PC-3 (cell line): ENCODE results near the gene SPTLC3. TPM values are rescaled to one million over a fixed set of nuclear protein-coding genes. Genes with fewer than 3 reads are reported as not detected.

Experiments used
- ATAC-seq: fragments of 200-7000 bp; cut with Tn5 transposase; 2 replicates; pipeline ENCODE4 v1.9.1; 2020; ENCODE audit warnings: mild to moderate bottlenecking, moderate library complexity
- BruUV-seq: library from RNA; stranded (reverse); fragments of 400-500 nt; replicated peaks from 2 replicates; lab custom pipeline; 2021; lab: Mats Ljungman, UMichigan
- CTCF ChIA-PET: fragments of 300-600 bp; sonication (Branson Sonifier 250); formaldehyde crosslinking; loops from one replicate; lab custom pipeline; 2022; ENCODE audit warnings: antibody characterized with exemption; lab: Charles Lee
- POLR2A ChIA-PET: fragments of 300-600 bp; sonication (Branson Sonifier 250); formaldehyde crosslinking; loops from one replicate; lab custom pipeline; 2022; ENCODE audit warnings: antibody characterized with exemption; ENCODE audit not compliant: unreplicated experiment; lab: Charles Lee
- DNase-seq: peaks from one replicate; pipeline ENCODE4 v3.0.0-alpha.2; 2015
- H2AFZ ChIP-seq: fragments of 300-600 bp; sonication (generic); 2 replicates; pipeline ENCODE4 v1.6.0; 2016; ENCODE audit warnings: antibody characterized with exemption, low read length
- H3F3A ChIP-seq: fragments of 300-600 bp; sonication (generic); one replicate; pipeline ENCODE4 v1.6.0; 2017; ENCODE audit warnings: antibody characterized with exemption, low read length, control low read depth, mild to moderate bottlenecking; ENCODE audit not compliant: unreplicated experiment
- H3K27ac ChIP-seq: fragments of 300-600 bp; sonication (generic); 2 replicates; pipeline ENCODE4 v1.5.1; 2016; ENCODE audit warnings: mild to moderate bottlenecking, low read length
- H3K27me3 ChIP-seq: fragments of 300-600 bp; sonication (generic); 2 replicates; pipeline ENCODE4 v1.6.1; 2016; ENCODE audit warnings: low read length, mixed read lengths
- H3K36me3 ChIP-seq: fragments of 300-600 bp; sonication (generic); 2 replicates; pipeline ENCODE4 v1.6.1; 2016; ENCODE audit warnings: low read depth, mixed run types, low read length, mixed read lengths
- H3K4me1 ChIP-seq: fragments of 300-600 bp; sonication (generic); 2 replicates; pipeline ENCODE4 v1.5.1; 2016; ENCODE audit warnings: low read length; ENCODE audit not compliant: insufficient read depth
- H3K4me2 ChIP-seq: fragments of 300-600 bp; sonication (generic); 2 replicates; pipeline ENCODE4 v1.6.0; 2016; ENCODE audit warnings: low read length
- H3K4me3 ChIP-seq: fragments of 300-600 bp; sonication (generic); 2 replicates; pipeline ENCODE4 v1.5.1; 2016; ENCODE audit warnings: mild to moderate bottlenecking, low read length, mixed read lengths
- H3K79me2 ChIP-seq: fragments of 300-600 bp; sonication (generic); 2 replicates; pipeline ENCODE4 v1.6.1; 2017; ENCODE audit warnings: low read length, mixed read lengths
- H3K9ac ChIP-seq: fragments of 300-600 bp; sonication (generic); 2 replicates; pipeline ENCODE4 v1.6.0; 2016; ENCODE audit warnings: mild to moderate bottlenecking, low read length
- H3K9me2 ChIP-seq: fragments of 300-600 bp; sonication (generic); replicated peaks from 2 replicates; pipeline ENCODE4 v1.6.1; 2016; ENCODE audit warnings: mixed run types, low read length, mixed read lengths
- H3K9me3 ChIP-seq: fragments of 300-600 bp; sonication (generic); 2 replicates; pipeline ENCODE4 v1.6.1; 2016; ENCODE audit warnings: low read length, mixed read lengths
- H4K20me1 ChIP-seq: fragments of 300-600 bp; sonication (generic); 2 replicates; pipeline ENCODE4 v1.6.1; 2016; ENCODE audit warnings: low read length, mixed read lengths
- EZH2 ChIP-seq: fragments of 300-600 bp; sonication (generic); IDR thresholded peaks from one replicate; pipeline ENCODE4 v1.6.1; 2017; ENCODE audit warnings: antibody characterized with exemption, mild to moderate bottlenecking, low read length; ENCODE audit not compliant: unreplicated experiment
- EZH2phosphoT487 ChIP-seq: fragments of 300-600 bp; sonication (generic); IDR thresholded peaks from 2 replicates; pipeline ENCODE4 v1.6.1; 2018; ENCODE audit warnings: mild to moderate bottlenecking, antibody characterized with exemption, low read length, borderline replicate concordance
- intact Hi-C: fragments of 100-400 bp; cut with micrococcal nuclease; formaldehyde crosslinking; loops from 2 replicates; pipeline ENCODE4 v1.9.0; 2023
- total RNA-seq: library from RNA; depleted of rRNA; stranded (reverse); fragments of >200 nt; gene quantifications from 2 replicates; pipeline ENCODE4 v1.2.3, GENCODE V29; 2014
- TF ChIP-seq, protein P1 (sequence below): fragments of 300-600 bp; sonication (generic); conservative IDR thresholded peaks from 2 replicates; pipeline ENCODE4 v1.5.1; 2017; ENCODE audit warnings: antibody characterized with exemption, low read depth, mild to moderate bottlenecking, low read length

SPTLC3 gene
- total RNA-seq, 1 experiment from 2014 or later: 16.3 TPM

DNA sequence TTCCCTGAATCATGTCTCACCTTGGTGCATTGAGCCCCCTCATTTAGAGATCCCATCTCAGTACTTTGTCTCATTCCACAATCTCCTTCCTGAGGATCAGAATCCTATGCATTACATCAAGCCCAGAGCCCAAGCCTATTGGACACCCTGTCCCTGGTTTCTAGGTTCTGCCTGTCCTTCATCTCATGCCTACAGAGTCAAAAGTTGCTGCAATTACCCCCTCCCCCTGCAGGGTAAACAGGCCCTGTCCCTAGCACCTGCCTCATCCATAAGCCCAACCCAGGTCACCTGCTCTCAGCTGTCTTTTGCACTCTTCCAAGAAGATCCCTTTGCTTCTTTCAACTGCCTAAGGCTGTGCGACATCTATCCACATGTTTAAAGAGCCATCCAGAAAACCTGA lies 93.9 kb downstream of the SPTLC3 start:
- H2AFZ ChIP-seq: no peak overlapping the region
- DNase-seq (no peak), ATAC-seq (no peak)
- no peaks in the 10 kb centered on the region for H3K27me3 ChIP-seq
- H3K9ac ChIP-seq: no peak overlapping the region
- no peaks in the 10 kb centered on the region for H3F3A ChIP-seq
- H3K4me3 ChIP-seq: no peak overlapping the region
- ChIA-PET POLR2A (no interaction called here), CTCF (no interaction called here)
- H4K20me1 ChIP-seq: no peaks in the 10 kb centered on the region
- H3K27ac ChIP-seq: no peak overlapping the region
- H3K4me1 ChIP-seq: peaks cover 17% of the 10 kb centered on the region
- TF ChIP-seq EZH2phosphoT487 (no peak), EZH2 (no peak)
- TF ChIP-seq, protein P1, sequence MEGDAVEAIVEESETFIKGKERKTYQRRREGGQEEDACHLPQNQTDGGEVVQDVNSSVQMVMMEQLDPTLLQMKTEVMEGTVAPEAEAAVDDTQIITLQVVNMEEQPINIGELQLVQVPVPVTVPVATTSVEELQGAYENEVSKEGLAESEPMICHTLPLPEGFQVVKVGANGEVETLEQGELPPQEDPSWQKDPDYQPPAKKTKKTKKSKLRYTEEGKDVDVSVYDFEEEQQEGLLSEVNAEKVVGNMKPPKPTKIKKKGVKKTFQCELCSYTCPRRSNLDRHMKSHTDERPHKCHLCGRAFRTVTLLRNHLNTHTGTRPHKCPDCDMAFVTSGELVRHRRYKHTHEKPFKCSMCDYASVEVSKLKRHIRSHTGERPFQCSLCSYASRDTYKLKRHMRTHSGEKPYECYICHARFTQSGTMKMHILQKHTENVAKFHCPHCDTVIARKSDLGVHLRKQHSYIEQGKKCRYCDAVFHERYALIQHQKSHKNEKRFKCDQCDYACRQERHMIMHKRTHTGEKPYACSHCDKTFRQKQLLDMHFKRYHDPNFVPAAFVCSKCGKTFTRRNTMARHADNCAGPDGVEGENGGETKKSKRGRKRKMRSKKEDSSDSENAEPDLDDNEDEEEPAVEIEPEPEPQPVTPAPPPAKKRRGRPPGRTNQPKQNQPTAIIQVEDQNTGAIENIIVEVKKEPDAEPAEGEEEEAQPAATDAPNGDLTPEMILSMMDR: no peak
- H3K4me2 ChIP-seq: no peak overlapping the region
- intact Hi-C loops: loop anchor here (5.0 kb wide), 1 partner anchor 80 kb away; no protein-coding TSS in a partner anchor
- H3K9me2 ChIP-seq: no peaks in the 10 kb centered on the region
- H3K36me3 ChIP-seq: no peaks in the 10 kb centered on the region
- H3K9me3 ChIP-seq: no peaks in the 10 kb centered on the region
- no TSS peak for BruUV-seq
- H3K79me2 ChIP-seq: no peaks in the 10 kb centered on the region

DNA sequence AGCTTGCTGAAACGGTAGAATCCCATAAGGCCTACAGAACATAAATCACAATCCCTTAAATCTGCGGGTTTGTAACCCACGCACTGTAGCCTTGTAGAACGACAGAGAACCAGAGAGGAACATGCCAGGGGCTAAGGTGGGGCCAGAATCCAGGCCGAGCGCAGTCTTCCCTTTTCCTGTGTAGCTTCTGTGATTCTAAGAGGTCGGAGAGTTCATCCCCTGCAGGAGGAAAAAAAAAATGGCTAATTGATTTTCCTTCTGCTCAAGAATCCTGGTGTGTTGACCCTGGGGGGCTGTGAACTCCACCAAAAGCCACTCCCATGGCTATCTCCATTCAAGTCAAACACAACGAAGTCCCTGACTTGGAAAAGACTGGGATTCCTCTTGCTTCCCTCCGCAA lies 96.3 kb downstream of the SPTLC3 start:
- H3K4me1 ChIP-seq: peaks cover 17% of the 10 kb centered on the region
- H3K27me3 ChIP-seq: no peaks in the 10 kb centered on the region
- ATAC-seq (no peak), DNase-seq (no peak)
- ChIA-PET POLR2A (no interaction called here), CTCF (no interaction called here)
- no peak overlapping the region for H3K27ac ChIP-seq
- no peaks in the 10 kb centered on the region for H3K36me3 ChIP-seq
- no peak overlapping the region for H2AFZ ChIP-seq
- H4K20me1 ChIP-seq: no peaks in the 10 kb centered on the region
- no peak overlapping the region for H3K4me2 ChIP-seq
- H3K9ac ChIP-seq: no peak overlapping the region
- H3K9me3 ChIP-seq: no peaks in the 10 kb centered on the region
- no peaks in the 10 kb centered on the region for H3F3A ChIP-seq
- no peak for TF ChIP-seq EZH2phosphoT487
- TF ChIP-seq, protein P1: no peak
- TF ChIP-seq EZH2: no peak
- no peak overlapping the region for H3K4me3 ChIP-seq
- H3K79me2 ChIP-seq: no peaks in the 10 kb centered on the region
- no peaks in the 10 kb centered on the region for H3K9me2 ChIP-seq
- intact Hi-C loops: loop anchor here (1.0 kb wide), 2 partner anchors 96 to 135 kb away; no protein-coding TSS in a partner anchor
- BruUV-seq: no TSS peak

DNA sequence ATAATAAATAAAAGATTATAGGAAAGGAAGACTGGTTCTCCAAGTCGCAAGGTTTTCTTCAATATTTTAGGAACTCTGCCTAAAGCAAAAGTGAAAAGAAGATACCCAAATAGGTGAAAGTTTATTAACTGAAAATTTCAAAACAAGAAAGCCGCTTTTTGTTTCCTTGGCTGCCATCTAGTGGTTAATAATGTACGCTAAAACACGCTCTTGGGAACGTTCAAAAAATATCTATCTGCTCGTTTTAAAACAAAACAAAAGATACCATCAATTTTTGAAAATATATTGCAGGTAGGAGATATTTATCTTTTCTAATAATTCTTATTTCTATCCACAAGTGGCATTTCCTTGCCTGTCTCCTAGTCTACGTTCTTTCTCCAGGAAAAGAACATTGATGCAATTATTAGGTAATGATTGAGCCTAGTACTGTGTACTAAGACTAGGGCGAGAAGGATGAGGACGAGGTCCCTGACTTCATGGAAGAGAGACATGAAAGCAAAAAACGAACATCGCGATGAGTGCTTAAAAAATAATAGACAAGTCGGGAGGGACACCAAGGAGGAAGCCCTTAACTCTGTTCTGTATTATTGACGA lies 97.2 kb downstream of the SPTLC3 start:
- Histone ChIP-seq H3K36me3 (no peaks in the 10 kb centered on the region), H3K9ac (no peak overlapping the region), H3F3A (no peaks in the 10 kb centered on the region), H3K79me2 (no peaks in the 10 kb centered on the region), H3K27ac (no peak overlapping the region), H3K9me3 (no peaks in the 10 kb centered on the region), H3K4me1 (peaks cover 17% of the 10 kb centered on the region), H2AFZ (no peak overlapping the region), H3K27me3 (no peaks in the 10 kb centered on the region), H3K4me3 (no peak overlapping the region), H3K9me2 (no peaks in the 10 kb centered on the region), H4K20me1 (no peaks in the 10 kb centered on the region), H3K4me2 (0 out of 2 replicates have a peak overlapping the region, but pooled peaks have one; percentile 19)
- POLR2A ChIA-PET: no interaction called here
- CTCF ChIA-PET: no interaction called here
- DNase-seq: peak; percentile 84
- intact Hi-C loops: loop anchor here (1.0 kb wide), 3 partner anchors 97 to 181 kb away; no protein-coding TSS in a partner anchor
- no TSS peak for BruUV-seq
- ATAC-seq: peak; percentile 23; the same call in 1 of the 2 replicates
- TF ChIP-seq EZH2phosphoT487: no peak
- TF ChIP-seq, protein P1: peak; percentile 89
- TF ChIP-seq EZH2: no peak
